ENCODE results near the gene BAIAP2.

- no peak for TF ChIP-seq ATF7 (IDR thresholded peaks at IDR 0.05; ENCODE audit: low read depth)
- no peak for TF ChIP-seq CTCF (IDR thresholded peaks at IDR 0.05 in 2 of 3, conservative IDR thresholded peaks at IDR 0.05 in 1 of 3; ENCODE audit: control insufficient read depth in 2 of 3, extremely low read depth in 1 of 3, insufficient read depth in 1 of 3, low read depth in 3 of 3, low read length in 3 of 3)
- TF ChIP-seq PML (IDR thresholded peaks at IDR 0.05; ENCODE audit: low read length), result no peak
- TF ChIP-seq ESRRA (IDR thresholded peaks at IDR 0.05; ENCODE audit: low read length), result no peak
- TF ChIP-seq POLR2AphosphoS5 (IDR thresholded peaks at IDR 0.05; ENCODE audit: low read length), result no peak
- TF ChIP-seq SIX5 (IDR thresholded peaks at IDR 0.05; ENCODE audit: low read depth, low read length, severe bottlenecking), result no peak
- TF ChIP-seq RB1 (IDR thresholded peaks at IDR 0.05; ENCODE audit: borderline replicate concordance), result no peak
- TF ChIP-seq, protein P1, sequence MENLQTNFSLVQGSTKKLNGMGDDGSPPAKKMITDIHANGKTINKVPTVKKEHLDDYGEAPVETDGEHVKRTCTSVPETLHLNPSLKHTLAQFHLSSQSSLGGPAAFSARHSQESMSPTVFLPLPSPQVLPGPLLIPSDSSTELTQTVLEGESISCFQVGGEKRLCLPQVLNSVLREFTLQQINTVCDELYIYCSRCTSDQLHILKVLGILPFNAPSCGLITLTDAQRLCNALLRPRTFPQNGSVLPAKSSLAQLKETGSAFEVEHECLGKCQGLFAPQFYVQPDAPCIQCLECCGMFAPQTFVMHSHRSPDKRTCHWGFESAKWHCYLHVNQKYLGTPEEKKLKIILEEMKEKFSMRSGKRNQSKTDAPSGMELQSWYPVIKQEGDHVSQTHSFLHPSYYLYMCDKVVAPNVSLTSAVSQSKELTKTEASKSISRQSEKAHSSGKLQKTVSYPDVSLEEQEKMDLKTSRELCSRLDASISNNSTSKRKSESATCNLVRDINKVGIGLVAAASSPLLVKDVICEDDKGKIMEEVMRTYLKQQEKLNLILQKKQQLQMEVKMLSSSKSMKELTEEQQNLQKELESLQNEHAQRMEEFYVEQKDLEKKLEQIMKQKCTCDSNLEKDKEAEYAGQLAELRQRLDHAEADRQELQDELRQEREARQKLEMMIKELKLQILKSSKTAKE (IDR thresholded peaks at IDR 0.05; ENCODE audit: low read depth, poor library complexity, severe bottlenecking), result no peak
- no peak for TF ChIP-seq PBX3 (IDR thresholded peaks at IDR 0.05; ENCODE audit: insufficient replicate concordance, low read depth, low read length)
- no peak for TF ChIP-seq EZH2 (IDR thresholded peaks at IDR 0.05; ENCODE audit: borderline replicate concordance, control insufficient read depth, low read depth, low read length)
- no peak for TF ChIP-seq SPI1 (IDR thresholded peaks at IDR 0.05; ENCODE audit: borderline replicate concordance, insufficient read depth, low read depth, low read length)
- TF ChIP-seq CUX1 (IDR thresholded peaks at IDR 0.05; ENCODE audit: insufficient replicate concordance, low read depth, low read length), result no peak
These were observed 94.3 kb downstream of the BAIAP2 start for GRCh38 chr17:81129289-81129688.
